Naive B cell (primary cell): ENCODE data around the gene OR5K1. TPM values are rescaled to one million over a fixed set of nuclear protein-coding genes. Genes with fewer than 3 reads are reported as not detected.

Experiments used
- ATAC-seq, 2 donors: fragments of 150-1000 bp; cut with Tn5 transposase; 2 replicates each; pipeline ENCODE4 v1.10.0; 2021; ENCODE audit warnings: low read depth in 2 of 2, mild to moderate bottlenecking in 2 of 2, moderate library complexity in 2 of 2
- DNase-seq: peaks from one replicate; pipeline ENCODE4 v3.0.0; 2022
- H3K27ac Mint-ChIP-seq, 6 donors: one replicate each; pipeline ENCODE4 v1.8.0; 2020 to 2022; ENCODE audit warnings: mild to moderate bottlenecking in 6 of 6, mixed read lengths in 6 of 6, moderate library complexity in 5 of 6, inconsistent platforms in 2 of 6
- H3K27me3 Mint-ChIP-seq, 3 donors: one replicate each; pipeline ENCODE4 v1.8.0; 2021 to 2022; ENCODE audit warnings: mixed read lengths in 3 of 3, mild to moderate bottlenecking in 1 of 3
- H3K36me3 Mint-ChIP-seq, 2 donors: one replicate each; pipeline ENCODE4 v1.8.0; 2020 to 2022; ENCODE audit warnings: mixed read lengths in 2 of 2, inconsistent platforms in 1 of 2, mild to moderate bottlenecking in 1 of 2
- H3K4me1 Mint-ChIP-seq, 3 donors: one replicate each; pipeline ENCODE4 v1.8.0; 2020 to 2022; ENCODE audit warnings: mixed read lengths in 3 of 3, inconsistent platforms in 1 of 3, mild to moderate bottlenecking in 1 of 3, moderate library complexity in 1 of 3
- H3K4me3 Mint-ChIP-seq, 8 donors: one replicate each; pipeline ENCODE4 v1.8.0; 2020 to 2022; ENCODE audit warnings: mild to moderate bottlenecking in 8 of 8, mixed read lengths in 8 of 8, moderate library complexity in 8 of 8, inconsistent platforms in 2 of 8
- H3K9me3 Mint-ChIP-seq, 7 donors: one replicate each; pipeline ENCODE4 v1.8.0; 2020 to 2022; ENCODE audit warnings: mixed read lengths in 7 of 7, mild to moderate bottlenecking in 5 of 7, inconsistent platforms in 2 of 7, moderate library complexity in 1 of 7
- polyA plus RNA-seq, 6 donors: library from polyadenylated mRNA; unstranded; fragments of 300-500 nt; fragmentation: Illumina TruSeq; gene quantifications; one replicate each; pipeline ENCODE4 v1.2.3, GENCODE V29; 2021; ENCODE audit warnings: low read depth in 6 of 6

Gene OR5K1
- polyA plus RNA-seq, 6 donors from 2014 or later, result not detected

DNA sequence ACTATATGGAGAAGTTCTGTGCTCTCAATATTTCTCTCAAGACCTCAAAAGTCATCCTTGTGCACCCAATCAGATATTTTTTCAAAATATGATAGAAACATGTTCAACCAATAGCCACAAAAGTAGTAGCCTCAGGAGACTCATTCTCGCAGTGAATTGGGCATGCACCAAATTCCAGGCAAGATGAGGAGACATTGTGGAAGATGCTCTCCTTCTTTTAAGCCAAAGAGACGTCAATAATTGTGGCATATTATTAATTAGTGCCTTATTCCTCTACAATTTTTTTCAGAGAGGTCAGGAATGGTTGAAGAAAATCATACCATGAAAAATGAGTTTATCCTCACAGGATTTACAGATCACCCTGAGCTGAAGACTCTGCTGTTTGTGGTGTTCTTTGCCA lies 34.4 kb downstream of the OR5K1 start, which contains the start of gene OR5K2:
Gene OR5K2 (plus strand): TSS at position 301 of the 400 bp plus-strand sequence. CDS start 0 bp downstream, at position 301.
- no peak for DNase-seq
- ATAC-seq, result no peak
- Mint-ChIP-seq H3K27me3 (peaks cover 0 to 4% (median 0%) of the 10 kb centered on the region in 3 donors), H3K36me3 (no peaks in the 10 kb centered on the region), H3K4me1 (no peaks in the 10 kb centered on the region), H3K4me3 (no peak within 1 kb of the TSS), H3K27ac (peak within 1 kb of the TSS in 1 of 6 donors; percentile 27), H3K9me3 (peaks cover 0 to 1% (median 0%) of the 10 kb centered on the region in 7 donors)

GRCh38 chr3:98500019-98500418 lies 37.0 kb downstream of the OR5K1 start:
- H3K27me3 Mint-ChIP-seq, result peaks cover 0 to 4% (median 0%) of the 10 kb centered on the region in 3 donors
- ATAC-seq (no peak), DNase-seq (no peak)
- H3K4me3 Mint-ChIP-seq, result no peak overlapping the region
- H3K27ac Mint-ChIP-seq, result no peak overlapping the region
- H3K36me3 Mint-ChIP-seq, result no peaks in the 10 kb centered on the region
- H3K9me3 Mint-ChIP-seq, result peaks cover 0 to 1% (median 0%) of the 10 kb centered on the region in 7 donors
- no peaks in the 10 kb centered on the region for H3K4me1 Mint-ChIP-seq

DNA sequence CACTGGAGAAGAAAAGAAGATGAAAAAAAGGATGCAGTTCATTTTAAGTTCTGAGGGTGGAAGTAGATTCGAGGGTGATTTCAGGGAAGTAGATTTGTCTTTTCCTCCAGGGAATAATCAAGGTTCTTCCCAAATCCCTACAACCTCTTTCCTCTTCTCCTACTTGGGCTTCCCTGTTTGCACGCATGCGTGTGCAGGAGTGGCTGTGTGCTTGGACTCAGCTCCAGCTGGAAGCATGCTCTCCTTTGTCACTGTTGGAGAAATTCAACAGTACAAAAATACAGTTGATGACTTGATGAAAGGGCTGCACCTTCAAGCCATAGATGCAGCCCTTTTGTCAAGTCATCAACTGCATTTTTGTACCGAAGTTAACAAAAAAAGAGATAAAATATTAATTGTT lies 38.3 kb downstream of the OR5K1 start:
- H3K36me3 Mint-ChIP-seq, result no peaks in the 10 kb centered on the region
- H3K4me1 Mint-ChIP-seq, result no peaks in the 10 kb centered on the region
- peak overlapping the region in 1 of 6 donors; percentile 70 for H3K27ac Mint-ChIP-seq
- ATAC-seq (no peak), DNase-seq (no peak)
- peaks cover 0 to 1% (median 0%) of the 10 kb centered on the region in 7 donors for H3K9me3 Mint-ChIP-seq
- H3K4me3 Mint-ChIP-seq, result no peak overlapping the region
- H3K27me3 Mint-ChIP-seq, result peaks cover 0 to 4% (median 0%) of the 10 kb centered on the region in 3 donors

DNA sequence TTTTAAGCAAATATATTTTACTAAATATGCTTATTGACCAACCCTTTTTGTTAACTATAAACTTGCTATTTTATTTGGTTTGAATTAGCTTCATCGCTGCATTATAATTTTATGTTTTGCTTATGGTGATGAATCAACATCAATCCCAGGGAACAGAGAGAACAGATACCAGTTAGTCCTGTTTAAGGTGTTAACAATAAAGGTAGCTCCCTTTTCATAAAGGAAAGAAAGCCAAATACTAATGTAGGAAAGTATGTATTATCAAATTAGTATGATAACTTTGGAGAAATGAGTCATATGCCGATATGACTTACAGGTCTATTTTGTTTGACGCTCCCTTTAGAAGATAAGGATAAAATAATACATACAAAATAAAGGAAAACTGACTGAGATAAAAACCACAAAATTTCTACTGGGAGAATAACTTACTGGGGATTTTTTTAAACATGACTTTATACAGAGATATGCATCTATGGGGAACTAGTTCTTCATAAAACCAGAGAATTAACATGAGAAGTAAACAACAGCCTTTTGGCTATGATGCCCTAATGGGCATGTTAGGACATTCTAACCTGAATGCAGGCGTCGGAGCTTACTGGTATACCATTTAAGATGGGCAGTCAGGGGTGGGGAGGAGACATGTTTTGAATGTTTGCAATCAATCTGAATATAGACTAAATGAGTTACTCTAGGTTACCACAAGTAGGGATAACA lies 39.0 kb downstream of the OR5K1 start:
- H3K27me3 Mint-ChIP-seq, result peaks cover 0 to 1% (median 0%) of the 10 kb centered on the region in 3 donors
- H3K9me3 Mint-ChIP-seq, result peaks cover 0 to 1% (median 0%) of the 10 kb centered on the region in 7 donors
- no peak overlapping the region for H3K4me3 Mint-ChIP-seq
- no peaks in the 10 kb centered on the region for H3K4me1 Mint-ChIP-seq
- H3K36me3 Mint-ChIP-seq, result no peaks in the 10 kb centered on the region
- H3K27ac Mint-ChIP-seq, result peak overlapping the region in 1 of 6 donors; percentile 20
- DNase-seq, result no peak
- ATAC-seq, result no peak

DNA sequence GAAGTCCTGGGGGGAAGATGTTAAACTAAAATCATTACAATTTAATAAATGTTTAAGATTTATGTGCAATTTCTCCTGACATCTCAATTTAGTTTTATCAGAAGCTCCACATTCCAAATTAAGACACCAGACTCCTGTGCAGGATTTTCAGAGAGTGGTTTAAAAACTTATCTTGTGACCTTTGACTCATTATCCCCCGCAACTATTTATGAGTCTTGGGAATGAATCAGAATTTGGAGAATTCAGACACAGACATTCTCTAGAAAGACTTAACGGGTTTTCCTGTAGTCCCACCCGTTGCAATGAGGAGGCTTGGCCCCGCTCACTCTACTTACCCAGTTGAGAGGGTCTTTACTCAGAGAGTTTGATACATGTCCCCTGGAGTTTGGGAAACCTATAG lies 41.5 kb downstream of the OR5K1 start:
- Mint-ChIP-seq H3K27me3 (no peaks in the 10 kb centered on the region), H3K4me3 (no peak overlapping the region), H3K36me3 (peaks cover 4 to 10% of the 10 kb centered on the region in 2 donors), H3K9me3 (no peaks in the 10 kb centered on the region), H3K27ac (no peak overlapping the region), H3K4me1 (no peaks in the 10 kb centered on the region)
- no peak for DNase-seq
- no peak for ATAC-seq

- H3K27ac Mint-ChIP-seq, result no peak overlapping the region
Measured at GRCh38 chr3:98508582-98508981, 45.6 kb downstream of the OR5K1 start.

DNA sequence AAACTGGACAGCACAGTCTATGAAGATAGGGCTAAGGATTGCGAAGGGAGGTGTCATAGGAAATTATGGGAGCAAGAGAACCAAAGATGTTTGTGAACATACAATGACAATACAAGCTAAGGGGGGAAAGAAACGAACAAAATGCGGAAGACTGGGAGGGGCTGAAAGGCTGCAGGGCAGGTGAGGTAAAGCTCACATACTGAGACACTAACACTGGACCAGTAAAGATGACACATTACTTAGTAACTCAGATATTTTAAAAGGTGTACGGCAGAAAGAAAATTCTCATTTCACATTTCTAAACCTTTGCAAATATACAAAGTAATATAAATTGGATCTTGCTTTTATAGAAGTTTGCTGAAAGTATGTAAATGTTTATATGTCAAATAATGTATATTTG lies 49.6 kb downstream of the OR5K1 start:
- Mint-ChIP-seq H3K27ac (no peak overlapping the region), H3K4me1 (peaks cover 0 to 17% (median 15%) of the 10 kb centered on the region in 3 donors), H3K9me3 (no peaks in the 10 kb centered on the region), H3K36me3 (peaks cover 11 to 17% of the 10 kb centered on the region in 2 donors), H3K27me3 (no peaks in the 10 kb centered on the region), H3K4me3 (no peak overlapping the region)
- ATAC-seq, result no peak
- no peak for DNase-seq

More at GRCh38 chr3:98508582-98508981, 45.6 kb downstream of the OR5K1 start:
- Mint-ChIP-seq H3K27me3 (no peaks in the 10 kb centered on the region), H3K4me3 (no peak overlapping the region), H3K9me3 (no peaks in the 10 kb centered on the region), H3K36me3 (peaks cover 4 to 10% of the 10 kb centered on the region in 2 donors), H3K4me1 (peaks cover 0 to 15% (median 14%) of the 10 kb centered on the region in 3 donors)
- DNase-seq (no peak), ATAC-seq (no peak)

DNA sequence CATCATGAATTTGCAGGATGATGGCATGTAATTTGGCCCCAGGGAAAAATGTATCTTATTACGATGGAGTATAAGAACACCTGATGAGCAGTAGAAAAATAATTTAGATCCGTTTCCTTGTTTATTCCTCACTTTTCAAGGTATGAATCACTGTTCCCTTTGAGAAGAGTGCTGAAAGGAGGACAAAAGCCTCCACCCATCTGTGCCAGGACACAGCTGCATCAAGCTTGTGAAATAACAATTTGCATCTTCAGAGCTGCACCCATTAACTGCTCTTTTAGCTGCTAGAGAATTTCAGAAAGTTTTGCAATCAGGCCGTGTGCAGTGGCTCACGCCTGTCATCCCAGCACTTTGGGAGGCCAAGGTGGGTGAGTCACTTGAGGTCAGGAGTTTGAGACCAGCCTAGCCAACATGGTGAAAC lies 50.1 kb downstream of the OR5K1 start:
- Mint-ChIP-seq H3K27ac (no peak overlapping the region), H3K4me3 (no peak overlapping the region), H3K36me3 (peaks cover 8 to 13% of the 10 kb centered on the region in 2 donors), H3K27me3 (no peaks in the 10 kb centered on the region), H3K4me1 (peaks cover 0 to 19% (median 18%) of the 10 kb centered on the region in 3 donors), H3K9me3 (no peaks in the 10 kb centered on the region)
- ATAC-seq, result no peak
- DNase-seq, result no peak

GRCh38 chr3:98513736-98514135 lies 50.7 kb downstream of the OR5K1 start:
- no peak overlapping the region for H3K27ac Mint-ChIP-seq
- peaks cover 6 to 7% of the 10 kb centered on the region in 2 donors for H3K36me3 Mint-ChIP-seq

DNA sequence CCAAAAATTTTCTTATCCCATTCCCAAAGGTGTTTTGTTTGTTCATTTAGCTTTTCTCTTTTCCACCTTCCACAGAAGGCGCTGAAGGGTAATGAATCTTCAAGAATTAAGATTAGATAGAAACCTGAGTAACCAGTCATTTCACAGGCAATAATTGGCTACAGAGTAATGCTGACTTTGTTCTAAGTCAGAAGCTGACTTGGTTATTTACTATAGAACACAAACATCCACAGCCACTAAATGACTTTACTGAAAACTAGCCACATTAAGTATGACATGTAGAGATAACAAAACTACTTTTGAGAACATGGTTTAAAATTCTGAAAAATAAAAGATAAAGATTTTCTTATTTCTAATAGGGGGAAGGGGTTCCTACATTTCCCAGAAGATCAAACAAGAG lies 51.9 kb downstream of the OR5K1 start:
- ATAC-seq, result no peak
- Mint-ChIP-seq H3K27me3 (no peaks in the 10 kb centered on the region), H3K4me1 (peaks cover 8 to 35% (median 32%) of the 10 kb centered on the region in 3 donors), H3K9me3 (no peaks in the 10 kb centered on the region), H3K27ac (no peak overlapping the region), H3K36me3 (peaks cover 6 to 7% of the 10 kb centered on the region in 2 donors), H3K4me3 (no peak overlapping the region)
- no peak for DNase-seq

More at GRCh38 chr3:98513736-98514135, 50.7 kb downstream of the OR5K1 start:
- Mint-ChIP-seq H3K9me3 (no peaks in the 10 kb centered on the region), H3K4me3 (no peak overlapping the region), H3K4me1 (peaks cover 0 to 23% (median 23%) of the 10 kb centered on the region in 3 donors), H3K27me3 (no peaks in the 10 kb centered on the region)
- DNase-seq, result no peak
- ATAC-seq, result no peak

GRCh38 chr3:98518816-98519215 lies 55.8 kb downstream of the OR5K1 start:
- peak overlapping the region in 1 of 8 donors; percentile 61 for H3K4me3 Mint-ChIP-seq
- H3K4me1 Mint-ChIP-seq, result peaks cover 25 to 45% (median 40%) of the 10 kb centered on the region in 3 donors
- H3K27me3 Mint-ChIP-seq, result no peaks in the 10 kb centered on the region
- no peaks in the 10 kb centered on the region for H3K9me3 Mint-ChIP-seq
- H3K36me3 Mint-ChIP-seq, result peaks cover 6 to 15% of the 10 kb centered on the region in 2 donors
- ATAC-seq (no peak), DNase-seq (no peak)
- peak overlapping the region in 1 of 6 donors; percentile 13 for H3K27ac Mint-ChIP-seq

DNA sequence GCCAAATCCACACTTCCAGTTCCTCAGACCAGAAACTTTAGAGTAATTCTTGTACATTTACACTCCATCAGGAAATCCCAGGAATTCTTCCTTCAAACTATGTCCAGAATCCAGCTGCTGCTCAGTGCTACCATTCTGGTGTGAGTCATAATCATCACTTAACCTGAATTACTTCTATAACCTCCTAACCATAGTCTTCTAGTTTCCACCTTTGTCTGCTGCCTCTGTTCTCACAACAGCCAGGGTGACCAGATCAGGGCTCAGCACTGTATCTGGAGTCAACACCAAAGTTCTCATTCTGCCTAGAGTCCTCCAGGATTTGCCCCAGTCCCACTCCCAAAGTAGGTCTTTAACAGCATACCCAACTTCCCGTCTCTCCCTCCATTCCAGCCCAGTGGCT lies 56.4 kb downstream of the OR5K1 start:
- Mint-ChIP-seq H3K27me3 (no peaks in the 10 kb centered on the region), H3K4me3 (peak overlapping the region in 1 of 8 donors; percentile 61), H3K4me1 (peaks cover 25 to 45% (median 40%) of the 10 kb centered on the region in 3 donors), H3K36me3 (peaks cover 6 to 15% of the 10 kb centered on the region in 2 donors), H3K27ac (peak overlapping the region in 1 of 6 donors; percentile 22), H3K9me3 (no peaks in the 10 kb centered on the region)
- no peak for ATAC-seq
- DNase-seq, result no peak

- ATAC-seq (peak; percentile 18 to 19), DNase-seq (no peak)
- Mint-ChIP-seq H3K27ac (peak overlapping the region; percentile 56 to 96 (median 92)), H3K4me1 (peaks cover 25 to 42% (median 40%) of the 10 kb centered on the region in 3 donors), H3K27me3 (no peaks in the 10 kb centered on the region), H3K4me3 (peak overlapping the region; percentile 90 to 98 (median 94)), H3K9me3 (no peaks in the 10 kb centered on the region), H3K36me3 (peaks cover 0 to 8% of the 10 kb centered on the region in 2 donors)
Measured at GRCh38 chr3:98521897-98522543, 59.0 kb downstream of the OR5K1 start.
